GM12892 (cell line): ENCODE data around the gene TMED6.

Source experiments
- POLR2AphosphoS5 ChIP-seq: IDR thresholded peaks from 2 replicates; pipeline ENCODE4 v1.6.1; 2011; ENCODE audit warnings: low read depth, low read length, control low read depth
- TAF1 ChIP-seq: IDR thresholded peaks from 2 replicates; pipeline ENCODE4 v1.6.1; 2011; ENCODE audit warnings: low read depth, mild to moderate bottlenecking, control low read depth, low read length, borderline replicate concordance

- TF ChIP-seq POLR2AphosphoS5 = no peak
- TF ChIP-seq TAF1 = no peak
Observed at GRCh38 chr16:69306031-69306430, 45.6 kb downstream of the TMED6 start.
